Activated CD4-positive, alpha-beta memory T cell treated with anti-CD3 and anti-CD28 coated beads for 36 hours (primary cell): Measurements from ENCODE around the gene C5AR2. TPM values are rescaled to one million over a fixed set of nuclear protein-coding genes. Genes with fewer than 3 reads are reported as not detected.
A peak's percentile ranks its signal among the peaks of the same experiment; 100 is the strongest.
"Not testable (repeated sequence)": the region's sequence is repeated elsewhere in the genome, so short reads cannot be mapped to it uniquely, and the experiment has no call there.

Experiments used
- CTCF ChIA-PET: fragments of 350-600 bp; sonication (Branson Sonifier 250); formaldehyde crosslinking; loops from one replicate; lab custom pipeline; 2021; ENCODE audit warnings: antibody characterized with exemption, inconsistent platforms; lab: Charles Lee
- POLR2A ChIA-PET: fragments of 350-600 bp; sonication (Branson Sonifier 250); formaldehyde crosslinking; loops from one replicate; lab custom pipeline; 2021; ENCODE audit warnings: antibody characterized with exemption; lab: Charles Lee
- DNase-seq: peaks from one replicate; pipeline ENCODE4 v3.0.0-alpha.2; 2020
- H3K27ac Mint-ChIP-seq: one replicate; pipeline ENCODE4 v1.8.0; 2021; ENCODE audit warnings: mixed read lengths
- H3K27me3 Mint-ChIP-seq: one replicate; pipeline ENCODE4 v1.8.0; 2021; ENCODE audit warnings: mixed read lengths
- H3K36me3 Mint-ChIP-seq: one replicate; pipeline ENCODE4 v1.8.0; 2021; ENCODE audit warnings: mixed read lengths
- H3K4me1 Mint-ChIP-seq: one replicate; pipeline ENCODE4 v1.8.0; 2021; ENCODE audit warnings: low read depth, mixed read lengths
- H3K4me3 Mint-ChIP-seq: one replicate; pipeline ENCODE4 v1.8.0; 2021; ENCODE audit warnings: mild to moderate bottlenecking, mixed read lengths
- H3K9me3 Mint-ChIP-seq: one replicate; pipeline ENCODE4 v1.8.0; 2021; ENCODE audit warnings: mixed read lengths
- intact Hi-C: fragments of 100-400 bp; cut with micrococcal nuclease; formaldehyde crosslinking; loops from one replicate; pipeline ENCODE4 v1.15.1; 2023
- total RNA-seq, 2 experiments: library from RNA; stranded (reverse); gene quantifications; one replicate each; pipeline ENCODE4 v1.2.3, GENCODE V29; 2021

C5AR2 gene
- total RNA-seq, result under 1 TPM; 0.05 to 0.07 TPM

DNA sequence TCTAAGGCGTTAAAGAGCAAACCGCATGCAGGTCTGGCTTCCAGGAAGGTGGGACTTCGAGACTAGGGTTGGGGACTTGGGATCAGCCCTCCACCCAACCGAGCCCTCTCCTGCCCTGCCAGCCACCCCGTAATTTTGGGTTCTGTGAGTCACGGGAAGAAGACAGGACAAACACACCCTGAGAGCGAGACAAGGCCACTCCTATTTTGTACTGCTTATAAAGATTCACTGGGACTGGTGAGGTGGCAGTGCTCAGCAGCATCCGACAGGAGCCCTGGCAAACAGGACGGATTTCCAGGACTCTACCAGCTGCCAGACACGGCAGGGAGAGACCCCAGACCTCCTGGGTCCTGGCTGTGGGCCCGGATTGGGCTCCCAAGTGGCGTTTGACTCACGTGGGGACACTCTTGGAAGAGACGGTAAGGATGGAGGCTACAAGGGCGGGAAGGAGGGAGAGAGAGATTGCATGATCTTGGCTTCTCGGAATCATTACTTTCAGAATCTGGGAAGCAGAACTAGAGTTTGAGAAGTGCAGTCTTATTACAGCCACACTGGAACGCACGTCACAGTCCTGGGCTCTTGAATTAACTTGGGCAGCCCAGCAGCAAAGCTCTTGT, at the start of gene C5AR2:
Gene C5AR2, plus strand, starts transcription at position 245 of the 617 bp plus-strand sequence. CDS start 8,625 bp downstream, outside the sequence.
- Mint-ChIP-seq H3K4me1 (peaks cover 11% of the 10 kb centered on the region), H3K9me3 (no peaks in the 10 kb centered on the region), H3K27me3 (no peaks in the 10 kb centered on the region), H3K27ac (no peak within 1 kb of the TSS), H3K36me3 (no peaks in the 10 kb centered on the region), H3K4me3 (no peak within 1 kb of the TSS)
- intact Hi-C loops, result no loop called here
- ChIA-PET CTCF (no interaction called here), POLR2A (no interaction called here)
- DNase-seq, result no peak

DNA sequence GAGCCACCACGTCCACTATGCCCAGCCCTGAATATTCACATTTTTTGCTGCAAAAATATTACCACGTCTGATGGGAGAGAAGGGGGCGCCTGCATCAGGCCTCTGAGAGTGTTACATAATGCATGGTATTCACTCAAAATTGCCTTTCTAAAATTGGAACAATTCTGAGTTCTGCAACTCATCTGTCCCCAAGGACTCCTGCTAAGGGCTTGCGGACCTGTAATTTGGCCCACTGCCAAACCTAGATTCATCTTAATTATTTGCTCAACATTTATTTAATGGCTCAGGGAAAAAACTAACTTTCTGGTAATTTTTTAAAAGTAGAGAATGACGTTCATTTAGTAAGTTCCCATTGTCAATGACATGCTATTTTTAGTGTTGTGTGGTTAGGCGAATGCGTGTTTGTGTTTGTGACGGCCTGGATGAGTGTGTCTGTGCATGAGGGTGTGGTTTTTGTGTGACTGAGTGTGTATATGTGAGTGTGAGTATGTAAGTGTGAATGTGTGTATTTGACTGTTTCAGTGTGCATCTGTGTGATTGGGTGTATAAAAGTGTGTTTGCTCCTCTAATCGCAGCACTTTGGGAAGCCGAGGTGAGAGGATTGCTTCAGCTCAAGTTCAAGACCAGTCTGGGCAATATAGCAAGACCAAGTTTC, 48.4 kb upstream of the C5AR2 start:
- Mint-ChIP-seq H3K4me1 (peaks cover 6% of the 10 kb centered on the region), H3K27ac (no peak overlapping the region), H3K4me3 (no peak overlapping the region), H3K36me3 (peaks cover 3% of the 10 kb centered on the region), H3K9me3 (no peaks in the 10 kb centered on the region), H3K27me3 (no peaks in the 10 kb centered on the region)
- DNase-seq, result no peak
- POLR2A ChIA-PET, result no interaction called here
- intact Hi-C loops, result no loop called here
- CTCF ChIA-PET, result interaction anchor here (0.6 to 4.0 kb wide), 7 partner anchors 8 to 271 kb away, joined by 3 to 29 read pairs (median 5); partner anchors contain the start of gene INAFM1

GRCh38 chr19:47284324-47284899, 47.6 kb upstream of the C5AR2 start:
- Mint-ChIP-seq H3K36me3 (peaks cover 3% of the 10 kb centered on the region), H3K9me3 (no peaks in the 10 kb centered on the region), H3K27me3 (no peaks in the 10 kb centered on the region), H3K4me1 (peaks cover 10% of the 10 kb centered on the region), H3K4me3 (no peak overlapping the region), H3K27ac (no peak overlapping the region)
- ChIA-PET CTCF (interaction anchor here (0.6 to 4.0 kb wide), 17 partner anchors 8 to 385 kb away, joined by 3 to 29 read pairs (median 4); partner anchors contain the start of genes DHX34 and INAFM1), POLR2A (interaction anchor here (1.2 kb wide), 1 partner anchor 9 kb away, joined by 4 read pairs; no protein-coding TSS in a partner anchor)
- DNase-seq, result no peak
- intact Hi-C loops, result no loop called here

- intact Hi-C loops, result loop anchor here (1.0 to 5.0 kb wide), 3 partner anchors 95 to 411 kb away; no protein-coding TSS in a partner anchor
- Mint-ChIP-seq H3K4me3 (no peak overlapping the region), H3K27me3 (no peaks in the 10 kb centered on the region), H3K36me3 (no peaks in the 10 kb centered on the region), H3K9me3 (no peaks in the 10 kb centered on the region), H3K27ac (no peak overlapping the region), H3K4me1 (peaks cover 2% of the 10 kb centered on the region)
- ChIA-PET POLR2A (no interaction called here), CTCF (interaction anchor here (0.6 to 8.2 kb wide), 12 partner anchors 10 to 132 kb away, joined by 3 to 89 read pairs (median 4); partner anchors contain the start of genes C5AR1 and DHX34)
- peak; percentile 79 for DNase-seq
Observed at GRCh38 chr19:47296036-47296435, 35.9 kb upstream of the C5AR2 start.

- intact Hi-C loops, H3K27me3 Mint-ChIP-seq, H3K9me3 Mint-ChIP-seq, H3K4me1 Mint-ChIP-seq, DNase-seq, H3K36me3 Mint-ChIP-seq, H3K4me3 Mint-ChIP-seq, CTCF ChIA-PET, H3K27ac Mint-ChIP-seq: not testable (repeated sequence)
- POLR2A ChIA-PET, result interaction anchor here (0.6 kb wide), 1 partner anchor 109 kb away, joined by 3 read pairs; no protein-coding TSS in a partner anchor
Observed at GRCh38 chr19:47300867-47301266, 31.1 kb upstream of the C5AR2 start.

GRCh38 chr19:47302249-47302648, 29.7 kb upstream of the C5AR2 start:
- ChIA-PET CTCF (no interaction called here), POLR2A (interaction anchor here (0.6 kb wide), 1 partner anchor 298 kb away, joined by 6 read pairs; no protein-coding TSS in a partner anchor)
- Mint-ChIP-seq H3K27ac (no peak overlapping the region), H3K9me3 (no peaks in the 10 kb centered on the region), H3K36me3 (no peaks in the 10 kb centered on the region), H3K4me3 (no peak overlapping the region), H3K4me1 (peaks cover 8% of the 10 kb centered on the region), H3K27me3 (peaks cover 4% of the 10 kb centered on the region)
- intact Hi-C loops, result no loop called here
- DNase-seq, result no peak

DNA sequence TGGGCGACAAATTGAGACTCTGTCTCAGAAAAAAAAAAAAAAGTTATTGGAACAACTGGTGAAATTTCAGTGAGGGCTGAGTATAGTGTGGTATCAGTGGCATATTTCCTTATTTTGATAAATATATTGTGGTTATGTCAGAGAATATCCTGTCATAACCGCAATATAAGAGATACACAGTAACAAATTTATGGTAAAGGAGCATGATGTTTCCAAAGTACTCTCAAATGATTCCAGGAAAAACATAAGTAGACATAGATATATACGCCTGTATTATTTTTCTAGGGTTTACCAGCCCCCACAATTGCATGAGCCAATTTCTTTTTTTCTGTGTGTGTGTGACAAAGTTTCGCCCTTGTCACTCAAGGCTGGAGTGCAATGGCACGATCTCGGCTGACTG, 28.0 kb upstream of the C5AR2 start:
- H3K36me3 Mint-ChIP-seq, result no peaks in the 10 kb centered on the region
- H3K4me3 Mint-ChIP-seq, result no peak overlapping the region
- DNase-seq, result no peak
- H3K27me3 Mint-ChIP-seq, result peaks cover 4% of the 10 kb centered on the region
- no peaks in the 10 kb centered on the region for H3K9me3 Mint-ChIP-seq
- ChIA-PET POLR2A (no interaction called here), CTCF (interaction anchor here (1.0 to 4.3 kb wide), 4 partner anchors 8 to 87 kb away, joined by 4 to 25 read pairs (median 6); no protein-coding TSS in a partner anchor)
- H3K4me1 Mint-ChIP-seq, result peaks cover 8% of the 10 kb centered on the region
- intact Hi-C loops, result no loop called here
- no peak overlapping the region for H3K27ac Mint-ChIP-seq

DNA sequence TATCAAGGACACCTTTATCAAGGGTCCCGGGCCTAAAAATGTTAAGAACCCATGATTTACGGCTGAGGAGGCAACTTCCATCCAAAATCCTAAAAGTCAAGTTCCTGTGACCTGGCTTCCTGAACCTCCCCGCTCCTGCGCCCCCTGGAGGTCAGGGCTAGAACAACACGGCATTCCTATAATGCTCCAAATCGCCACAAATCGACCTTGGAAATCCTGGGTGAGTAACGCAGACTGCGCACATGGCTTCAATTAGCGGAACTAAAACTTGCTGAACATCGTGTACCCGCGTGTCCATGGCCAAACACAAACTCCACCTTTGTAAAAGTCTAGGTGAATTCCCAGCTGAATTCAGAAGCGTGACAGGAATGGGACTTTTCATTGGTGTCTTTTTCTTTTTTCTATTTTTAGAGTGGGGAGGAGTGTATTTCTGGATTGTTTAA, 26.6 kb upstream of the C5AR2 start:
- H3K27ac Mint-ChIP-seq, result no peak overlapping the region
- intact Hi-C loops, result no loop called here
- no peak overlapping the region for H3K4me3 Mint-ChIP-seq
- peaks cover 8% of the 10 kb centered on the region for H3K4me1 Mint-ChIP-seq
- peak; percentile 62 for DNase-seq
- ChIA-PET CTCF (interaction anchor here (0.7 to 4.3 kb wide), 16 partner anchors 8 to 408 kb away, joined by 3 to 25 read pairs (median 4); partner anchors contain the start of genes DHX34, EHD2 and INAFM1), POLR2A (interaction anchor here (0.6 kb wide), 1 partner anchor 379 kb away, joined by 3 read pairs; no protein-coding TSS in a partner anchor)
- H3K36me3 Mint-ChIP-seq, result no peaks in the 10 kb centered on the region
- peaks cover 5% of the 10 kb centered on the region for H3K27me3 Mint-ChIP-seq
- no peaks in the 10 kb centered on the region for H3K9me3 Mint-ChIP-seq

- intact Hi-C loops, result no loop called here
- CTCF ChIA-PET, result interaction anchor here (0.8 to 4.3 kb wide), 5 partner anchors 11 to 127 kb away, joined by 3 to 25 read pairs (median 8); partner anchors contain the start of gene DHX34
- H3K27ac Mint-ChIP-seq, result no peak overlapping the region
- no peaks in the 10 kb centered on the region for H3K9me3 Mint-ChIP-seq
- no peak for DNase-seq
- peaks cover 8% of the 10 kb centered on the region for H3K4me1 Mint-ChIP-seq
- H3K27me3 Mint-ChIP-seq, result peaks cover 7% of the 10 kb centered on the region
- H3K36me3 Mint-ChIP-seq, result no peaks in the 10 kb centered on the region
- H3K4me3 Mint-ChIP-seq, result no peak overlapping the region
- POLR2A ChIA-PET, result no interaction called here
Observed at GRCh38 chr19:47306303-47306702, 25.7 kb upstream of the C5AR2 start.

DNA sequence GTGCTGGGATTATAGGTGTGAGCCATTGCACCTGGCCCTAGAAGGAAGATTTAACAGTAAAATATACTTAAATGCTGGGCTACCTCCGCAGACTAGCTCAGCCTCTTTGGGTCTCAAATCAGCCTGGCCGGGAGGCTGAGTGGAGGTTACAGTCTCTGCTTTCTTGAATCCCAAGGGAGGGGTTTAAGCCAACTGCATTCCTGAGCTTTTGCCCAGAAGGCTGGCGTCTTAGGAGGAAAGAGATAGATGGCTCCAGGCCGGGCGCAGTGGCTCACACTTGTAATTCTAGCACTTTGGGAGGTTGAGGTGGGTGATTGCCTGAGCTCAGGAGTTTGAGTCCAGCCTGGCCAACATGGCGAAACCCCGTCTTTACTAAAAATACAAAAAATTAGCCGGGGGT, 22.9 kb upstream of the C5AR2 start:
- no peaks in the 10 kb centered on the region for H3K9me3 Mint-ChIP-seq
- ChIA-PET POLR2A (no interaction called here), CTCF (interaction anchor here (1.0 to 1.2 kb wide), 2 partner anchors 13 to 40 kb away, joined by 4 to 5 read pairs; partner anchors contain the start of gene DHX34)
- H3K27ac Mint-ChIP-seq, result no peak overlapping the region
- no peak for DNase-seq
- H3K4me3 Mint-ChIP-seq, result no peak overlapping the region
- no peaks in the 10 kb centered on the region for H3K36me3 Mint-ChIP-seq
- intact Hi-C loops, result no loop called here
- peaks cover 7% of the 10 kb centered on the region for H3K27me3 Mint-ChIP-seq
- H3K4me1 Mint-ChIP-seq, result peaks cover 4% of the 10 kb centered on the region

DNA sequence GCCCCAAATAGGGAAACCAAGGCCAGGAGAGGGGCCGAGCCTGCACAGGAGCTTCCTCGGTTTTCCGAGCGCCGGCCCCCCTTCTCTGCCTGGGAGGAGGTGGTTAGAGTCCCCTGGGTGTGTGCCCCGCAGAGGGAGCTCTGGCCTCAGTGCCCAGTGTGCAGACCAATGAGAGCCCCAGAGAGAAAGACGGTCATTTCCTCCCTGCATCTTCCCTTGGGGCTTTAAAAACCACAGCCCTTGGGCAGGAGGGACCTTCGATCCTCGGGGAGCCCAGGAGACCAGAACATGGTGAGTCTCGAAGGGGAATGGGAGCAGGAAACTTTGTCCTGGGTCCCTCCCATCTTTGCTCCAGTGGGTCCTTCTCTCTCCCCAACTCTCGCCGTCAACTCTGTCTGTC, 22.4 kb upstream of the C5AR2 start, which contains the start of gene C5AR1:
Gene C5AR1, plus strand, starts transcription at position 254 of the 400 bp plus-strand sequence. Its CDS starts 35 bp downstream, at position 289.
- no peak within 1 kb of the TSS for H3K27ac Mint-ChIP-seq
- no peaks in the 10 kb centered on the region for H3K36me3 Mint-ChIP-seq
- intact Hi-C loops, result no loop called here

More for the DNA sequence above, 22.4 kb upstream of the C5AR2 start, which contains the start of gene C5AR1:
- POLR2A ChIA-PET, result no interaction called here
- Mint-ChIP-seq H3K4me1 (peaks cover 4% of the 10 kb centered on the region), H3K9me3 (no peaks in the 10 kb centered on the region), H3K4me3 (no peak within 1 kb of the TSS), H3K27me3 (peaks cover 7% of the 10 kb centered on the region)
- DNase-seq, result no peak
- CTCF ChIA-PET, result interaction anchor here (1.0 kb wide), 1 partner anchor 14 kb away, joined by 5 read pairs; no protein-coding TSS in a partner anchor
